Keratinocyte (primary cell): ENCODE results near the gene GRIA1. TPM values are rescaled to one million over a fixed set of nuclear protein-coding genes. Genes with fewer than 3 reads are reported as not detected.

Experiments
- DNase-seq: peaks from one replicate; pipeline ENCODE4 v3.0.0-alpha.2; 2011; ENCODE audit warnings: low read depth, missing footprints, low spot score
- FAIRE-seq: peaks from 2 replicates; lab custom pipeline; 2011; peaks lifted over from hg19 to GRCh38; lab: Jason Lieb, UNC
- H2AFZ ChIP-seq: 2 replicates; pipeline ENCODE4 v1.6.0; 2012; ENCODE audit warnings: low read length, control low read depth, inconsistent platforms; ENCODE audit not compliant: control insufficient read depth
- H3K27ac ChIP-seq: 2 replicates; pipeline ENCODE4 v1.5.1; 2011; ENCODE audit warnings: low read length; ENCODE audit not compliant: control insufficient read depth, insufficient read depth
- H3K27me3 ChIP-seq: 3 replicates; pipeline ENCODE4 v1.6.0; 2011; ENCODE audit warnings: low read length; ENCODE audit not compliant: control insufficient read depth, insufficient read depth; ENCODE audit errors: extremely low read depth
- H3K36me3 ChIP-seq, 2 experiments: 2 replicates in 1 of 2; 3 replicates in 1 of 2; pipeline ENCODE4 v1.5.1; 2011; ENCODE audit warnings: low read length in 2 of 2, mild to moderate bottlenecking in 1 of 2; ENCODE audit not compliant: control insufficient read depth in 2 of 2, insufficient read depth in 2 of 2; ENCODE audit errors: extremely low read depth in 1 of 2
- H3K4me1 ChIP-seq: 3 replicates; pipeline ENCODE4 v1.5.1; 2011; ENCODE audit warnings: low read length; ENCODE audit not compliant: control insufficient read depth, insufficient read depth; ENCODE audit errors: extremely low read depth
- H3K4me2 ChIP-seq: 3 replicates; pipeline ENCODE4 v1.6.0; 2011; ENCODE audit warnings: low read depth, low read length; ENCODE audit not compliant: control insufficient read depth, insufficient read depth; ENCODE audit errors: extremely low read depth
- H3K4me3 ChIP-seq, 3 experiments: fragments of 200-600 bp in 1 of 3; sonication (generic) in 1 of 3; 2 replicates in 2 of 3; 3 replicates in 1 of 3; pipeline ENCODE4 v1.5.1; 2011 to 2016; ENCODE audit warnings: low read length in 3 of 3, mild to moderate bottlenecking in 3 of 3, control low read depth in 2 of 3, inconsistent platforms in 1 of 3, low read depth in 1 of 3, mixed read lengths in 1 of 3, mixed run types in 1 of 3, moderate library complexity in 1 of 3; ENCODE audit not compliant: control insufficient read depth in 2 of 3, insufficient read depth in 2 of 3; ENCODE audit errors: extremely low read depth in 1 of 3
- H3K79me2 ChIP-seq: 2 replicates; pipeline ENCODE4 v1.6.0; 2012; ENCODE audit warnings: low read length; ENCODE audit not compliant: control insufficient read depth, insufficient read depth
- H3K9ac ChIP-seq: 3 replicates; pipeline ENCODE4 v1.6.0; 2011; ENCODE audit warnings: low read length; ENCODE audit not compliant: control insufficient read depth, insufficient read depth; ENCODE audit errors: extremely low read depth
- H3K9me1 ChIP-seq: 3 replicates; pipeline ENCODE4 v1.6.0; 2011; ENCODE audit warnings: low read length; ENCODE audit not compliant: control insufficient read depth, insufficient read depth; ENCODE audit errors: extremely low read depth
- H3K9me3 ChIP-seq: 2 replicates; pipeline ENCODE4 v1.5.1; 2012; ENCODE audit warnings: low read depth, low read length; ENCODE audit not compliant: control insufficient read depth
- H4K20me1 ChIP-seq: 3 replicates; pipeline ENCODE4 v1.6.0; 2011; ENCODE audit warnings: low read length; ENCODE audit not compliant: control insufficient read depth, insufficient read depth; ENCODE audit errors: extremely low read depth
- CTCF ChIP-seq, 3 experiments: IDR thresholded peaks in 1 of 3; conservative IDR thresholded peaks in 1 of 3; optimal IDR thresholded peaks in 1 of 3; 2 replicates in 2 of 3; 3 replicates in 1 of 3; pipeline versions ENCODE3 to v1.5.1; 2011; ENCODE audit warnings: low read length in 3 of 3, mild to moderate bottlenecking in 3 of 3, moderate library complexity in 2 of 3, control low read depth in 1 of 3, inconsistent platforms in 1 of 3; ENCODE audit not compliant: insufficient read depth in 2 of 3; ENCODE audit errors: extremely low read depth in 1 of 3
- EZH2 ChIP-seq: IDR thresholded peaks from one replicate; pipeline ENCODE4 v1.6.1; 2012; ENCODE audit warnings: inconsistent platforms, mild to moderate bottlenecking, low read length, moderate library complexity
- dilution Hi-C: fragments of 300-500 bp; cut with MboI; formaldehyde crosslinking; loops from one replicate; pipeline ENCODE4 v1.7.0; 2020; ENCODE audit warnings: low sequenced_read_pairs; ENCODE audit not compliant: extremely low pct_ligation_motif_present
- polyA plus RNA-seq, 5 experiments: library from polyadenylated mRNA; depleted of rRNA in 3 of 5; stranded (reverse) in 3 of 5; stranded (forward) in 1 of 5; unstranded in 1 of 5; fragments of >200 nt; gene quantifications; 1 replicate in 1 of 5; 2 replicates in 3 of 5; 3 replicates in 1 of 5; pipeline versions ENCODE4 v1.2.1 to v1.2.3, GENCODE V29; 2011 to 2012; ENCODE audit warnings: missing spikeins in 2 of 5, low read depth in 1 of 5, low replicate concordance in 1 of 5

Gene GRIA1
- polyA plus RNA-seq, 1 donor (not counting 4 experiments of a cell fraction or from before 2014, with no cell fraction given): not detected

DNA sequence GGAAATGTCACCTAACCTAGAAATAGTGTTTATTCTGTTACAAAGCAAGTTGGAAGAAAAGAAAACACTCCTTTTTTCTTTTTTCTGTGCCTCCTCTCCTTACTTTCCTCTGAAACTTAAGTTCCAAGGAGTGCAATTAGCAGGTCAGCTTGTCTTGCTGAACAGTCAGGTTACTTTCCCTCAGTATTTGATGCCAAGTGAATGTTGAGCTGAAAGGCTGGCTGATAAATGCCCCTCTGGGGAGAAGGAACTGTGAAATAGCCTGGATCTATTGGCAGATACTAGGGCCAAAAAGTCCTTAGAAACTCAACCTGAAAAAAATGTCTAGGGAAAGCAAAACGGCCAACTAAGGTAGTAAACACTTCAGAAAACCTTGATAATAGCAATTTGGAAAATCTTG lies 43.6 kb downstream of the GRIA1 start:
- Histone ChIP-seq H3K36me3 (no peaks in the 10 kb centered on the region), H3K9me1 (no peaks in the 10 kb centered on the region), H3K27me3 (no peaks in the 10 kb centered on the region), H4K20me1 (no peaks in the 10 kb centered on the region), H3K4me3 (no peak overlapping the region), H3K9me3 (no peaks in the 10 kb centered on the region), H3K79me2 (no peaks in the 10 kb centered on the region), H3K4me2 (no peak overlapping the region), H2AFZ (no peak overlapping the region), H3K27ac (no peak overlapping the region), H3K9ac (no peak overlapping the region), H3K4me1 (peaks cover 5% of the 10 kb centered on the region)
- DNase-seq: no peak
- TF ChIP-seq CTCF (optimal IDR thresholded peaks at IDR 0.05 in 1 of 3, IDR thresholded peaks at IDR 0.05 in 1 of 3, conservative IDR thresholded peaks at IDR 0.05 in 1 of 3; ENCODE audit: extremely low read depth in 1 of 3, insufficient read depth in 2 of 3, low read length in 3 of 3) (no peak), EZH2 (no peak)
- dilution Hi-C loops: no loop called here
- FAIRE-seq: no peak

DNA sequence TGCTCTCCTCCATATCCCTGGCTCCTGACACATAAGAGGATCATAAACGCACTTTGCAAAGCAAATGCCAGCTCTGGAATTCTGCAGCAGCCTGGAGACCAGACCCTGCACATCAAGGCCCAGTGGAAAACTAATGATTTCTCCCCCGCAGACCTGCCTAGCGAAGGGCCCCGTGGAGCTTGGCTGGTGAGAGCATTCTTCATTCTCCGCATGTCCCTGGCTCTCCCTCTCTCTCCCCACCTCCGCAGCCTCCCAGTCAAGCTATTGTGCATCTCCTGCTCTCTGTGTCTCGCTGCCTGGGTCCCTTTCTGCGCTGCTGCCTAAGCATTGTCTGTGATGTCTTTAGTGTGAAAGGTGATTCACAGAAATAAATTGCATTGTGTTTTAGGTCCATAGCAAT lies 46.7 kb downstream of the GRIA1 start:
- DNase-seq (no peak), FAIRE-seq (no peak)
- H3K9me1 ChIP-seq: no peaks in the 10 kb centered on the region
- no peaks in the 10 kb centered on the region for H3K9me3 ChIP-seq
- no peaks in the 10 kb centered on the region for H4K20me1 ChIP-seq
- no peak overlapping the region for H3K4me2 ChIP-seq
- peaks cover 2% of the 10 kb centered on the region for H3K4me1 ChIP-seq
- no peaks in the 10 kb centered on the region for H3K27me3 ChIP-seq
- no peak overlapping the region for H3K4me3 ChIP-seq
- no peaks in the 10 kb centered on the region for H3K79me2 ChIP-seq
- no peak overlapping the region for H2AFZ ChIP-seq
- dilution Hi-C loops: no loop called here
- no peaks in the 10 kb centered on the region for H3K36me3 ChIP-seq
- TF ChIP-seq CTCF (optimal IDR thresholded peaks at IDR 0.05 in 1 of 3, IDR thresholded peaks at IDR 0.05 in 1 of 3, conservative IDR thresholded peaks at IDR 0.05 in 1 of 3; ENCODE audit: extremely low read depth in 1 of 3, insufficient read depth in 2 of 3, low read length in 3 of 3) (no peak), EZH2 (no peak)
- H3K9ac ChIP-seq: no peak overlapping the region
- H3K27ac ChIP-seq: no peak overlapping the region
